CD4-positive, alpha-beta T cell treated with Interleukin-17A for 4 hours (primary cell): ENCODE measurements around the gene COL9A2.

Experiments used
- DNase-seq: peaks from one replicate; pipeline ENCODE4 v3.0.0-alpha.2; 2020; ENCODE audit warnings: mixed read lengths

Gene COL9A2

DNA sequence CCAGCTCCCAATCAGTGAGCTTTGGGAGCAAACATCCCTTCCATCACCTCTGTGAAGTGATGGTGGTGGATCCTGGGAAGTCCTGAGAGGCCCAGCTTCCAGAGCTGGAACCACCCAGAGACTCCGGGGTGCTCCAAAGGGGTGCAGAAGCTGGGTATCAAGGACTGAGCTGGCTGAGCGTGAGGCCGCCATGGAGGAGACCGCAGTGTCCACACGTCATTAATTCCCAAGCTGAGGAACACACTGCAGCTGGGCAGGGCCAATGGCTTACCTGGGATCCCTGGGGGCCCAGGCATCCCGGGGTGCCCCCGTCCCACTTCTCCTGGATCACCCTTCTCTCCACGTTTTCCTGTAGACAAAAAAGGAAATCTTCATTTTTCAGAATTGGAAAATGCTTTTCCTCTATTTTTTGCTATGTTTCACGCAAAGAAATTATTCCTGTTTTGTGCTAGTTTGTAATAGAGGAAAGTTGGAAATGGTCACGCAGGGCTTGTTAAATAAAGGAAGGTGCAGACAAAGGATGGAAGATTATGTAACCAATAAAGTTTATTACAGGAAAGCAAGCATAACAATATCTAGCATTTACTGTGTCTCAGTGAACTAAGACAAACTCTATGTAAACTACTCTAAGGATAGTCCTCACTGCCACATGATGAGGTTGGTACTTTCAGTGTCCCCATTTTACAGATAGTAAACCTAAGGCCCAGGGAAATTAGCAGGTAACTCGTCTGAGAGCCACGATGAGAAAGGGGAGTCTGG lies 15.4 kb downstream of the COL9A2 start:
- no peak for DNase-seq

DNA sequence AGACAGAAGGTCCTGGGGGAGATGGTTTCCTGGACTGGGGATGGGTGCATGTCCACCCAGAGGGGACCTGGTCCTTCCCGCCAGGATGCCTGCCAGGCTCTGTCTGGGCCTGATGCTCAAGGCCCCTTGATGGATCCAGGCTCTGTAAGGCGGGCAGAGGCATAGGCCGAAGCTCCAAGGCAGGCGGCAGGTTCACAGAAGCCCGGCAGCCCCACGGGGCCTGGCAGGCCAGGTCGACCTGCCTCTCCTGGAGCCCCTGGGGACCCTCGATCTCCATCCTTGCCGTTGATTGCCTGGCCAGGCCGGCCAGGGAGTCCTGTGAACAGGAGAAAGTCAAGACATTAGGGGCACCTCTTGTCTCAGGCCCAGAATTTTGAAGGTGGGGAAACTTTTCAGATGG lies 16.0 kb downstream of the COL9A2 start:
- no peak for DNase-seq

DNA sequence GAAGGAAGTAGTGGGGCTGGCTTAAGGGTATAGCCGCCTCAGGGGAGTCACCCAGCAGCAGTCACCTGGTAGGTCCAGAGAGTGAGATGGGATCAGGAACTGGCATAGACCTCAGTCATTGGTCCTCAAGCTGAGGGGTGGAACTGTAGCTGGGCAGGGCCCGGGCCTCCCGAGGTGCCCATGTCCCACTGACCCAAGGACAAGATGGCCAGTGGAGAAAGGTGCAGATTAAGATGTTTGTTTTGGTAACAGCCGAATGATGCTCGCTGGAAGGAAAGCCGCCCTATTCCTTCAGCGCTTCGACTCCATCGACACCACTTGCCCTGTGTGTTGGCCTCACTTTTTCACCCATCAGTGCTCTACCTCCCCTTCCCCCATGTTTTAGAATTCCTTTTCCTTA lies 16.4 kb downstream of the COL9A2 start:
- no peak for DNase-seq

DNA sequence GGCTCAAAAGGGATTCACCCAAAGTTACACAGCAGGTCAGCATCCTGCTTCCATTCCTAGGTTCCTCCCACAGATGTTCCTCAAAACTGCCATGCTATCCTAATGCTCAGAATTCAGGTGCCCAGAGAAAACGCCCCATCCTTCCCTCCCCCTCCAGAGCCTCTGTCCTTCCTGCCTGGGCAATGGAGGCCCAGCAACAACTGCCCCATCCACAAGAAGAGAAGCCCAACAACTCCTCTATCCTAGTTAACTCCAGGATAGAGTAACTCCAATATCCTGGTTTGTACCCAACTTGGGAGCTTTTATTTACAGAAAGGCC lies 16.9 kb downstream of the COL9A2 start:
- no peak for DNase-seq

DNA sequence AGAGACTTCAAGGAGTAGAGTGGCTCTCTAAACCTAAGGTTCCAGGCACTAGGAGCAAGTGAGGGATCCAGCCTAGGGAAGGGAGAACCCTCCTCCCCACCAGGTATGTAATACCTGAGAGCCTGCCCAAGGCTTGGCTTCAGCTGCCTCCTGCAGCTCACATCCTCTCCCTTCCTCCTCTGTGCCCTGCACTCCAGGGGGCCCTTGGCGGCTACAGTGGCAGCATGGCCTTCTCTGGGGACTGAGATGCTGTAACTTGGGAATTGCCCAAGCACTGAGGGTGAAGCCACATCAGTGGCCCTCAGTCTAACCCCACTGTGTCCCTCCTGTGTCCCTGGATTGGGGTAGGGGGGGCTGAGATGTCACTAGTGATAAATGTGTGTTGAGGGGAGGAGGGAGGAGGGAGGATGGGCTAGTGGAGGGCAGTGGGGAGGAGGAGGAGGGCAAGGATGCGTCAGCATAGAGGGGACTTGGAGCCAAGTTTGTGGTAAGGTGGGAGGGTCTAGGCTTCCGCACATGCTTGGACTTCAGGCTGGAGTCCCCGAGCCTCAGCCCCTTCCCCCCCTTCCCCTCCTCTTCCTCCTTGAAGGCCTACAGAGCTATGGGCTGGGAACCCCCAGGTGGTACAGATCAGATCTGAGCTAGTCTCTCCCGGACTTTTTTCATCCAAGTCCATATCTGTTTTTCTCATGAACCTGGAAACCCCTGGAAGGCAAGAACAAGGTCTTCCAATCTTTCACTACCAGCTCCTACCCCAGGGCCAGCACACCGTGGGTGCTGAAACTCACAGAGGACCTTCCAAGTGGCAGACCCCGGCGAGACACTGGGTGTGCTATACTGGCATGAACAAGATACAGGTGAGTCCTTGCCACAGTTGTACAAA lies 17.5 kb downstream of the COL9A2 start:
- DNase-seq = no peak

DNA sequence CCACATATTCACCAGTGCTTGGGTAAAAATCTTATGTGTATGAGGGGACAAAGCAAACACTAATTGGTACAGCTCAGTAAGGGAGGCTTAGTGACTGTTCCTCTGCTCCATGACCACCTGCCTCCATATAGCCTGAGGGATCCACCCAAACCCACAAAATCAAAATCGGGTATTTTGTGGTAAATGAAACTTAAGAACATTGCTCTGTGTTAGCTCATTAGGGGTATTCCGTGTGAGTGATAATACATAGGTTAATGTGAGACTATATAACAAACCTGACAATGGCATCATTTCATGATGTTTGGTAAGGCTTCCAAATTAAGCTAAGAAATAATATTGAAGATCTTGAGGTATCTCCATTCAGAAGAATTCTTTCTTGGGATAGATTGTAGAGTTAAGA lies 25.8 kb downstream of the COL9A2 start:
- no peak for DNase-seq

DNA sequence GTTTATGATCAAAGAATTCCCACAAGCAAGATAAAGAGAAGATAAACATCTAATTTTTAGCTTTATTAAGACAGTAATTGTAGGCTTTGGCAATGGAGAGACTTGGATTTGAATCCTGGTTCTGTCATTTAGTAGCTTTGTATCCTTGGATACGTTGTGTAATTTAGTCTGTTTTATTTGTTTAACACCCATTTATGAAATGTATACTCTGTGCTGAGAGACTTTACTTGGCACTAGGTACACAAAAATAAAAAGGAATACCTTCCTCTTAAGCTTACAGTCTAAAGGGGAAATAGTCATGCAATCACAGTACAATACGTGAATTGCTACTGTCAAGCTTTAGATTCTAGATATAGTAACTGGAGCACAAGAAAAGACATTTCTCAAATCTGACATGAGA lies 35.2 kb downstream of the COL9A2 start:
- DNase-seq = no peak

DNA sequence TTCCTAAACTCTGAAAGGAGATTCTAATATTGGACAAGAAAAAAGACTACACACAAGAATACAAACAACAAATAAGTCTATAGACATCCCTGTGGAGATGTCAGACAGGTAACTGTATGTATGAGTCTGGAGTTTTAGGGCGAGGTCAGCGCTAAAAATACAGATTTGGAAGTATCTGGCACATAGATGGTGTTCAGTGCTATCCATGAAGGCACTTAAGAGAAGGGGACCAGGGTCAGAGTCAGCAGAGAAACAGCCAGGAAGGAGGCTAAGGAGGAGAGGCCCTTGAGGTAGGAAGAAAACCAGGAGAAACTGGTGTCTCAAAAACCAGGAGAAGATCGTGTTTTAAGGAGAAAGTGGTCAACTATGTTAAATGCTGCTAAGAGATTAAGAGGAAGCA lies 41.0 kb downstream of the COL9A2 start:
- DNase-seq = no peak

DNA sequence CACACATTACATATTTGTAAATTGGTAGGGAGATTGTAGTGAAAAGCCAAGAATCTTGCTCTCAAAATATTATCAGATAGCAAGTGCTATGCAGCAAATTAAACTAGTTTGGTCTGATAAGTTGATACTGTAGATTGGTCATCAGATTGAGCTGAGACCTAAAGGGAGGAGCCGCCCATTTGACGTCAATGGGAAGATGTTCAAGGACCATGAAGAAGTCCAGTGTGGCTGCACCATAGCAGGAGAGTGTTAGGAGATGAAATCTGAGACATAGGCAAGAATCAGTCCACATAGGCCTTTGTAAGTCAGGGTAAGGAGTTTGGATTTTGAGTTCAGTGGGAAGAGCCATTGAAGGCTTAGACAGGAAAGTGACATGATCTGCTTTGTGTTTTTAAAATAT lies 42.8 kb downstream of the COL9A2 start:
- DNase-seq = no peak

DNA sequence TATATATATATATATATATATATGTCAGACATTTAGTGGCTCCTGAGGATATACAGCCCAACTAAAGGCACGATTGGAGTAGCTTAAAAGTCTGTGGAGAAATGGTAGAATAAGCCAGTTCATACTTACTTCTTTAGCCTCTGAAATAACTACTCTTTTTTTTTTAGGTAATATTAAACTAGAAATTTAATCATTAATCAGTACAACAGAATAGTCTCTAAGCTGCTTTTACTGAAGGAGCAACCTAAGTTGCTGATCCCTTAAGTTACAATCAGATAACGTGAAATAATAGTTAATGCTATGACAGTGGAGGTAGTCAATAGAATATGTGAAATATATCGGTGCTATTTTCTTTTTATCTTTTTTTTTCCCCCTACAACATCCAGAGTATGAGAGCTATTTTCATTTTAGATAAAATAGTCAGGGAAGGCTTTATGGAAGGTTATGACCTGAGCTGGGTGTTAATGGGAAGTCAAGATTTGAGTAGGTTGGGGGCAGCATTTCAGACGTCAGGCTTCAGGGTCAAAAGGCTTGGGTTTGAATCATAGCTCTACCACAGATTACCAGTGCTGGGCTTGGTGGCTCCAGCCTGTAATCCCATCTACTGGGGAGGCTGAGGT lies 43.4 kb downstream of the COL9A2 start:
- DNase-seq = no peak

DNA sequence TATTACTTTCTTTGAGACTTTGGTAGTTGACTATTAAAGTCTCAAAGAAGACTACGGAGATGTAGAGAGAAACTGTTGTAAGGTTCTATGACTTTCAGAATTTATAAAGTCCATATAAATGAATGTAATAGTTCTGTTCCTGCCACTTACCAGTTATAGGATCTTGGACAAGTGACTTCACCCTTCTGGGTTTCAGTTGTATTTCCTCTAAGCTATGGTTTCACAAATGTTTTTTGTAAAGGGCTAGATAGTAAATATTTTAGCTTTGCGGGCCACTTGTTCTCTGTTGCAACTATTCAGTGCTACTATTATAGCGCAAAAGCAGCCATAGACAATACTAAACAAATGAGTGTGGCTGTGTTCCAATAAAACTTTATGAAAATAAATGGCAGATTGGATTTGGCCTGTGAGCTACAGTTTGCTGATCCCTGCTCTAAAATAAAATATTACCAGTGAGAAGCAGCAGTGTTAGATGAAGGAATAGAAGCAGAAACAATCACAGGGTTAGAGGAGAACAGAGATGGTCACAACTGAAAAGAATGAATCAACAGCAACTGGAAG lies 44.4 kb downstream of the COL9A2 start:
- DNase-seq = no peak

DNA sequence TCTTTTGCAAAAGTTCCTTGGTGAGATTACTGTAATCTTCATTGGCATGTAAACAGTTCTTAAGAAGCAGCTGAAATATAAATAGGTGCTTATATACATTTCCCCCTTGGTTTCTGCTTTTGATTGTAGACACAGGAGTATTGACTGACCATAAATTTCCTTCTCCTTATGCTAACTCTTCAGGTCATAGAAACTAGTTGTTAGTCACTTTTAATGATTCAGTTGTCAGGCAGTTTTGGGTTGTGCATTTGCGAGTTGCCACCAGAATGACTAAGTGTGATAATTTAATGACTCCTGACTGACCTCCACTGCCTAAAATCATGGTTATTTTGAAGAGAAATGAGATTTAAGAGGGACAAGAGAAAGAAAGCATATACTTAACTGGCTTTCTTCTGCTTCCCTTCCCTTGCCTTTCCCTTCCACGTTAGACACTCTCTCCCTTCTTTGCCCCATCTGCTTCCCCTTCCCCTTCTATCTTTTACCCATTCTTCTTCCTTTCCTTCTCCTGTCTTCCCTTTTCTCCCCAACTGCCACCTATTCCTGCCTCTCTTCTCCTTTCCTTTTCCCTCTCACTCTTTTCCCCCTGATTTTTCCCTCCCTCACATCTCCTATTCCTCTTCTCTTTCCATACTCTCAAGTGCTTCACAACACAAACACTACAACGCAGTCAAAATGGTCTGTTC lies 46.8 kb downstream of the COL9A2 start:
- DNase-seq = no peak

DNA sequence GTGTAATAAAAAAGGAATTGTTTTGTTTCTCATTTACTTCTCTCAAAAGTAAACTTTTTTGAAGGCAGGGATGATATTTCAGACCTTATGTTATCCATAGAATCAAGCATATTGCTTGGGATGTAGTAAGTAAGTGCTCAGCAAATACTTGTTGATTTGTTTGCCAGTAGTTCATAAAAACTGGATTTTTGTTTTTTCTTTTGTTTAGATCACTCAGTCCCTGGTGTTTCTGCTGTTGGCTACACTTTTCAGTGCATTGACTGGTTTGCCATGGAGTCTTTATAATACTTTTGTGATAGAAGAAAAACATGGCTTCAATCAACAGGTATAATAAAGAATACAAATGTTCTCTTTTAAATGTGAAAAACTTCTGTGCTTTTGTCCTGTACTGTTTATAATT lies 48.9 kb downstream of the COL9A2 start:
- DNase-seq = no peak

DNA sequence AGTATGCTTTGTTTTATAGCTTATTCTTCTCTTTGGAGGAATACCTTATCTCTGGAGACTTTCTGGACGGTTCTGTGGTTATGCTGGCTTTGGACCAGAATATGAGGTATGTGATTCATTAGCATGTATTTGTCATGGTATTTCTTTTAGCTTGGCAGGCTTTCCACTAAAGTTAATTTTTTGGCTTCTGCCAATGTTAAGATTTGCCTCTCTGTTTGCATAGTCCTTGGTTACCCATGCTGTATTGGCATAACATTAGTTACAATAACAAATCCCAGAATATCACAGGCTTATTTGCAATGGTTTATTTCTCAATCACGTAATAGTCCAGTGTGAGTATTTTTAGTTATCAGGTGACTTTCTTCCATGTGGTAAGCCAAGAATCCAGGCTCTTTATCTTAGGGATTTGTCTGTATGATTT lies 49.3 kb downstream of the COL9A2 start:
- DNase-seq = no peak

DNA sequence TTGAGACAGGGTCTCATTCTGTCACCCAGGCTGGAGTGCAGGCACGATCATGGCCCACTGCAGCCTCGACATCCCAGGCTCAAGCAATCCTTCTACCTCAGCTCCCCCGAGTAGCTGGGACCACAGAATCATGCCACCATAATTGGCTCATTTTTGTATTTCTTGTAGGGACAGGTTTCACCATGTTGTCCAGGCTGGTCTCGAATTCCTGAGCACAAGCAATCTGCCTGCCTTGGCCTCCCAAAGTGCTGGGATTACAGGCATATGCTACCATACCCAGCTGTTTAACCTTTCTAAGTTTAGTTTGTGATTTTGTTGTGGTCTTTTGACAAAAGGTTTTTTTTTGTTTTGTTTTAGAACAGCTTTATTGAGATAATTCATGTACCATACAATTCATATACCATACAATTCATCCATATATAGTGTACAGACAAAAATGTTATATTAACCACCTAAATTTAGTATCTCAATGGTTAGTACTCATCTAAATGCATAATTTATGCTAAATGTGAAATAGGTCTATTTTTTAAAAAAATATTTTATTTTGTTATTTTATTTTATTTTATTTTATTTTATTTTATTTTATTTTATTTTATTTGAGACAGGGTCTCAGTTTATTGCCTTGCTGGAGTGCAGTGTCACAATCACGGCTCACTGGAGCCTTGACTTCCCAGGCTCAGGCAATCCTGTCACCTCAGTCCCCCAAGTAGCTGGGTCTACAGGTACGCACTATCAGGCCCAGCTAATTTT lies 50.1 kb downstream of the COL9A2 start:
- no peak for DNase-seq

DNA sequence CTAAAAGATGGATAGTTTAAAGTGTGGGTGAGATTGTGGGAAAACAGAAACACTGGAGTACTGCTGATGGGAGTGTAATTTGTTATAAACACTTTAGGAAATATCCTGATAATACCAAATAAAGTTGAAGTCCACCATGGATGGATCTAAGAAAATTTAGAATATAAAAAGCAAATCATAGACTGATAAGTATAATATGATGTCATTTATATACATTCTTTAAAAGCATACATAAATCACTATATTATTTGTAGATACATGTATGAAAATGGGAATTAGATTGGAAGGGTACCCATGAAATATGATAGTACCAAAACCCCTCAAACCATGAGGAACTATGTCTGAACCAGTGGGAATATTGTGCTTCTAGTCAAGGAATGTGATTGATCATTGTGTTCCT lies 51.2 kb downstream of the COL9A2 start:
- no peak for DNase-seq

DNA sequence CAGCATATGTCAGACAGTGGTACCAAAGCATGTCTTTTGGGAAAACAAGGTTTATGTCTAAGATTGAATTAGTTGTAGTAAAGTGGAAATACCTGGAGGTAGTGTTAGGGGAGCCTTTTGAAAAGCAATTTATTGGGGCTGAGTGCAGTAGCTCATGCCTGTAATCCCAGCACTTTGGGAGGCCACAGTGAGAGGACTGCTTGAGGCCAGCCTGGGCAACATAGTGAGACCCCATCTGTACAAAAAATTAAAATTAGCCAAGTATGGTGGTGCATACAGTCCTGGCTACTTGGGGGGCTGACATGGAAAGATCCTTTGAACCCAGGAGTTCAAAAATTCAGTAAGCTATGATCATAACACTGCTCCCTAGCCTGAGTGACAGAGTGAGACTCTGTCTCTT lies 51.8 kb downstream of the COL9A2 start:
- DNase-seq = no peak

DNA sequence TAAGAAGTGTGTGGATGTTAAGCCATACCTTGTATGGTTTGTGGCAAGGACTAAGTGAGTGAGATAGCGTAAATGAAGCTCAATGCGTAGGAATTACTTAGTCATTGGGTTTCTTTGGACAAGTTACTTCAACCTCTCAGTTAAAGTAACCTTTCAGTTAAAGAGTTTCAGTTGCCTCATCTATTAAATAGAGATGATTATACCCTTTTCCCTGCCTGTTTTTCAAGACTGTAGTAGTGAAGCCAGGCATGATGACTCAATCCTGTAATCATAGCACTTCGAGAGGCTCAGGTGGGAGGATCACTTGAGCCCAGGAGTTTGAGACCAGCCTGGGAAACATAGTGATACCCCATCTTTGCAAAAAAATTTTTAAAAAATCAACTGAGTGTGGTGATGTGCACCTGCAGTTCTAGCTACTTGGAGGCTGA lies 52.7 kb downstream of the COL9A2 start:
- no peak for DNase-seq

DNA sequence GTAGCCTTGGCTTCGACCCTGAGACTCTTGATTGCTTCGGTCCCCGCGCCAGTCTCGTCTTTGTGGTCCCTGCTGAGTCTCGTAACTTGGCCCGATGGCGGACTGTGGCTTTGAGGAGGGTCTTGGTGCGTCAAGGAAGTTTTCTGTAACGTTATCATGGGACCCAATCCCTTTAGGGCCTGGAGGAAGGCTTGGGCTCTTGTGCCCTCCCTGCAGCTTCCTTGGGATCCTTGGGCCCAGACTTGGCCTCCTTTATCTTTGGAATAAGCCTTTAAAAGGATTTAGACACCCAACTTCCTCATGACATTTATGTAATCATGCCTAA lies 58.7 kb downstream of the COL9A2 start:
- no peak for DNase-seq

DNA sequence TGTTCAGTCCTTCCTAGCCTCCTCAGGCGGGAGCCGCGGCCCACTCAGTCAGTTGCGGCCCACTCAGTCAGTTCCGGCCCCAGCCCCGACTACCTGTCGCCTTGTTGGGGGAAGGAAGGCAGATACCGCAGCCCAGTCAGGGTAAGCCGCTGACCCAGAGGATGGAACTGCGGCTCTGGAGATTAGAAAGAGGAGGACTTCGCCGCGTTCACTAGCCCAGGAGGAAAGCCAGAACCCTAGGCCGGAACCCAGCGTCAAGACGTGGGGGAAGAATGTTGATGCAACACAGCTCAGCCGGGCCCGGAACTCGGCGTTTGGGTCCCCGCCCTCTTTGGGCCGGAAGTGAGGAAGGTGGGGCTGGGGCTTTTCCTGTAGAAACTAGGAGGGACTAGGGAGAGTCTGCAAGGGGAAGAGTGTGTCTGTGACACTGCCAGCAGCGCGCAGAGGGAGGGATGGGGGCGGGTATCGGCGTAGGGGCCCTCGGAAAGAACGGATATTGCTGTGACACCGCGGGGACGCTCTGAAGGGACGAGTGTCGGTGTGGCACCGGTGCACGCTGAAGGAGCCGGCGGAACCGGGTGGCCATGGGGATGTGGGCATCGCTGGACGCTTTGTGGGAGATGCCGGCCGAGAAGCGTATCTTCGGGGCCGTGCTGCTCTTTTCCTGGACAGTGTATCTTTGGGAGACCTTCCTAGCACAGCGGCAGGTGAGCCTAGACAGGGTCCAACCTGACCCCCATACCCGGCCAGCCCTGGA lies 59.2 kb downstream of the COL9A2 start, which contains the start of gene ZMPSTE24:
Gene ZMPSTE24 (plus strand): TSS at position 549 of the 757 bp plus-strand sequence. CDS start 36 bp downstream, at position 585.
- peak; percentile 94 for DNase-seq

DNA sequence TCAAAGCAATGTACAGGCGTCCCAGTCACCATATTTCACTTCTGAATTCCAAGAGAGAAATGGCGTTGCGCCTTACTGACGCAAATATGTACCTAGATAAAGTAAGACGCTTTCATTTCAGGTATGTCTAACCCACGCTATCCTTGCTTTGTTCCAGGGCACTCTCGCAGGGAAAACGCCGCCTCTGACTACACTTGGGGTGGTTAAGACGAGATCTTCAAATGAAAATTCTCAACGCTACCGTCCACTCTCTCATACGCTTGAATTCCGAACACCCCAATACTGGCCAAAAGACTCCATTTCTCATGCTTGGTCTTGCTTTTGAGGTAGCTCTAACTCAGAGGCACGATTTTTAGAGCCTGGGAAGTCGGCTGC lies 59.8 kb downstream of the COL9A2 start:
- no peak for DNase-seq
